GM19324 (cell line): ENCODE data around the gene ZNF212.
A peak's percentile ranks its signal among the peaks of the same experiment; 100 is the strongest.

Source experiments
- ATAC-seq: cut with Tn5 transposase; IDR thresholded peaks from one replicate; pipeline ENCODE4 v1.9.1; 2021; ENCODE audit warnings: mild to moderate bottlenecking, moderate library complexity; ENCODE audit not compliant: unreplicated experiment, low FRiP score

ZNF212 gene

GRCh38 chr7:149284343-149284742 lies 44.9 kb downstream of the ZNF212 start:
- ATAC-seq, result no peak

DNA sequence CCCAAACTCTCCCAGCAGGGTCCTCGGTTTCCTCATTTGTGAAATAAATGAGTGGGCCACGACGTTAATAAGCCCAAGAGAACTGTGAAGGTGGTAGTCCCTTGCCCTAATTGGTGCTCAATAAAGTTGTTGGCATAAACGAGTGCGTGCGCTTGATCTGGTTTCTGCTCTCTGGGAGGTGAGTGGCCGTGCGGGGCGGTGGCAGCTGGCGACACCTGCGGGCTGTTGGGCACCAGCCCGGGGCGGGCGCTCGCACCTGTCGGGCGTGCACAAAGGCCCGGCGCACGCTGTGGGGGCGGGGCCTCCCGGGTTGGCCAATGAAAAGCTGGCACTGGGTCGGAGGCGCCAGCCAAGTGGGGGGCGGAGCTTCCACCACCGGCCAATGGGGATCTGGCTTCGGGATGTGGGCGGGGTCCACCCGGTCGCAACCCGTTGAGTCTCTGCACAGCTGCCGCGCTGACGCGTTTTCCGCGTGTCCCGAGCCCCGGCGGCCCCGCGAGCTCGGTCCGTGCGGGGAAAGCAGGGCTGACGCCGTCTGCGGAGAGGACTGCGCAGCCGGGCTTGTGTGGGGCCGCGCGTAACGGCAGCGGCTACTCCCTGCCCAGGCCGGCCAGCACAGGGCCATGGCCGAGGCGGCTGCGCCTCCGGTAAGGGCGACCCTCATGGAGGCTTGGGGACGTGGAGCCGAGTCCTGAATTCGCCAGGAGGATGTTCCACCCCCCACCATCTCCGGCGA lies 45.6 kb downstream of the ZNF212 start:
- ATAC-seq, result peak; percentile 98

DNA sequence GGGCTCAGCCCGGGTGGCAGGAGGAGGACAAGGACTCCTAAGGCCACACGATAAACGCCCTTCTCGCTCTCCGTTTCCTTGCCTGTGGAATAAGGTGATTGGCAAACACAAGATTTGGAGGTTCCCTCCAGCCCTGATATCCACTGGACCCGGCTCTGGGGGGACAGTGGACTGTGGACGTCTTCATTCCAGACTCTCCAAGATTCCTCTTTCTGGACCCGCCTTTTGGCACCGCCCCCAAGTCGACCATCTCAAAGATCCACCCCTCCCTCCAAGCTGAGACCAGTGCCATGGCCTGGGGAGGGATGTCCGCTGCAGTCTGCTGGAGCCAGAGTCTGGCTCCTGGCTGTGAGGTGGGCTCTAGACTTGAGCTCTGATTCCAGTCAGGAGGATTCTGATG lies 46.2 kb downstream of the ZNF212 start:
- ATAC-seq, result no peak

GRCh38 chr7:149286811-149287400 lies 47.5 kb downstream of the ZNF212 start:
- no peak for ATAC-seq

GRCh38 chr7:149287622-149288021 lies 48.2 kb downstream of the ZNF212 start:
- ATAC-seq, result no peak

DNA sequence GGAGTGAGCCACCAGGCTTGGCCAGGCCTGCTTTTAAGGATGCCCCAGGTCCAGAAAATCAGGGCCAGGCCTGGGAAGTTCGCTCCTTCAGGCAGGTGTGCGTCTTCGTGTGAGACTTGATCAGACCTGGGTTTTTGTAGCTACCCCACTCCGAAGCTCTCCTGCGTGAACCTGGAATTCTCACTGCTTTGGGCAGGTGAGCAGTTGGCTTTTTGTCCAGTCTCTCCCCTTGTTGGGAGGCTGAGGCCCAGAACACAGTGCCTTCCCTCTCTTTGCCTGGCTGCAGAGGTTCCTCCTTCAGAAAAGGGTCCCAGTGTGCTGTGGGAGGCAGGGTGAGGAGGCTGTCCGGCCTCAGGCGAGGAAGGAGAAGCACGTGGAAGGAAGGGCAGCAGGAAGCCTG lies 49.8 kb downstream of the ZNF212 start:
- no peak for ATAC-seq

DNA sequence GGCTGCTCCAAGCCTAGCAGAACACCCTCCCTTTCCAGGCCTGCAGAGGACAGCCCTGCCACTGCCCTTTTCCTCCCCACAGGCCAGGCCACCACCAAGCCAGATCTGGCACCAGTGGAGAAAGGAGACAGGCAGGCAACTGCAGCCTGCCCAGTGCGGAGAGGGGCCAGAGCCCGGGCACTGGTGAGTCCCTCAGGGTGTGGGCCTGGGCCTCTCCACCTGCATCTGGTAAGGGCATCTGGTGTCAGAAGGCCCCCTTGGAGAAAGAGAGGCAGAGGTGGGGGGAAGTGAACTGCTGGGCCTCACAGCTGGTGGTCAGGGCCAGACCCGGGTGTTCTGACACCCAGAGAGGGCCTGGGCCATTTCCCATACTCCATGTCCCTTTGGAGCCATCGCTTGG lies 50.4 kb downstream of the ZNF212 start:
- no peak for ATAC-seq

GRCh38 chr7:149291036-149291780 lies 51.8 kb downstream of the ZNF212 start:
- ATAC-seq, result no peak

DNA sequence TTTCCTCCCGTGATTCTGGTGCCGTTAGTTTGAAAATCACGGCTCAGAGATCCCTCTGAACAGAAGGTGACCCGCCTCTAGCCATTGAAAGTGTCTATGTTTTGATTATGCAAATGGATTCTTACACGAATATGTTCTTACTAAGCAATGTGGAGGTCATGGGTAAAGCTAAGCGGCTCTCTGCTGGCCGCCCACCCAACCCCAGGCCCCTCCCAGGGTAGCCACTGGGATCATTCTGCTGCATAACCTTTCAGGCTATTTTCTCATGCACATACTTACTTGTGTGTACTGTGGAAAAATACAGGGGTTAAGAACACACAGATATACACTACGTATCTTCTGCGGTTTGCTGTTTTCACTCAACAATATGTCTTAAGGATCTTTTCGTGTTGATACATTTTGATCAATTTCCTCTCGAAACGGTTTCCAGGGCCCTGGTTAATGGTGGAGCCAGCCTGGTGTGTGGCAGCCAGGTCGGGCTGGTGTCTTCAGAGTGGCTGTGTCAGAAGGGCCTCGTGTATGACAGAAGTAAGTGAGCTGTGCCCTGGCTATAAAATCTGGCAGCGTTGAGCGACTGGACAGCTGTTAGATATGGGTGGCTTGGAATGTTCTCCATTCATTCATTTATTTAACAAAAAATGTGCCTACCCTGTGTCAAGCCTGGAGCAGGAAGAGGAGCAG lies 52.5 kb downstream of the ZNF212 start:
- no peak for ATAC-seq

DNA sequence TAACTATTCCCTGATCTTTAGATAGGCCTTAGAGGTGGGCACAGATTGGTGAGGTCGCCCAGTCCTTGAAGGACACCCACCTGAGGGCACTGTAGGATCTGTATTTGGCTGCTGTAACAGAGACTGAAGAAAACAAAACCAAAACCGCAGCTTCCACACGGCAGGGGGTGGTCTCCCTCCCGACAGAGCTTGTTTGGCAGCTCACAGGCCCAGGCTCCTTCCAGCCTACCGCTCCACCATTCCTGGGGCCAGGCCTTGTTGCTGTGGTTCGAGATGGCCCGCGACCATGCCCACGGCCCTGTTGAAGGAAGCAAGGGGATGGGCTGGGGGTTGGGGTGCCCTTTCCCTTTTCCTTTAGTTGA lies 53.0 kb downstream of the ZNF212 start:
- ATAC-seq, result no peak

DNA sequence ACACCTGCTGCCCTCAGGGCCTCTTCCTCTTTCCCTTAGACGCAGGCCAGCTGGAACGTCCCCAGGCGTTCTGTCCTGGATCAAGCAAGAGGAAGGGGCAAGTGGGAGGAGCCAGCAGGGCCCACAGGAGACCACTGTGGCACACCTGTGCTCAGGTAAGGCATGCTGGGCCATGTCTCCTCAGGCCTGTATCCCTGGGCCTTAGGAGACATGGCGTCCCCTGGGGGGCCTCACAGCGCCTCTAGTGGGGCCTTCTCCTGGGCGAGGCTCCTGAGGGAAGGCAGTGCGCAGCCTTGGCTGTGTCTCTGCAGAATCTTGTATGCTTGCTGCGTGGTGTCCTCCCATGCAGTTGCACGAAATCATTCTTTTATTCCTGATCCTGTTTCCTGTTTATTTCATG lies 53.9 kb downstream of the ZNF212 start:
- ATAC-seq, result no peak

DNA sequence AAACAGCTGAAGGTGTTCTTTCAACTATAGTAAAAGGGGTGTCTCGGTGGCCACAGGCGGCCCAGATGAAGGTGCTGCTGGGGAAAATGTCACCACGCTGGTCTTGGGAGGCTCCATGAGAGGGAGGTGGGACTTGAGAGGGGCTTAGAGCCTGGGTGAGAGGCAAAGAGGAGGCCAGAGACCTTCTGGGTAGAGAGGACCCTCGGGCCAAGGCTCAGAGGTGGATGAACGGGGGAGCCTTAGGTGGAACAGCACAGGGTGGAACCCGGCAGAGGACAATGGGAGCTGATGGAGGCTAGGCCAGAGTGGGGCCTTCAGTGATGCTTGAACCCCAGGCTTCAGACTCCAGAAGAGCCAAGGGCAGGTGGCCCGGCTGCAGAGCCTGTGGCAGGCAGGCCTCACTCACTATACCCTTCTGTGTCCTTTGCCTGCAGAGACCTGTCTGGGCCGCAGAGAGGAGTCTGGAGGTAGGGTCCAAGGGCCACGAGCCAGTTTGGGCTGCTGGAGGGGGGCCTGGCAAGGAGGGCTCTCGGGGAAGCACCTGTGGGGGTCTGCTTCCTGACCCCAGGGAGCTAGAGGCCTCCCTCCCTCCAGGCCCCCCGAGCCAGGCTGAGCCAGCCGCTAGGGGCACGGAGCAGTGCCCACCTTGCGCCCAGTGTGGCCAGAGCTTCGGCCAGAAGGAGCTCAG lies 54.6 kb downstream of the ZNF212 start:
- no peak for ATAC-seq

DNA sequence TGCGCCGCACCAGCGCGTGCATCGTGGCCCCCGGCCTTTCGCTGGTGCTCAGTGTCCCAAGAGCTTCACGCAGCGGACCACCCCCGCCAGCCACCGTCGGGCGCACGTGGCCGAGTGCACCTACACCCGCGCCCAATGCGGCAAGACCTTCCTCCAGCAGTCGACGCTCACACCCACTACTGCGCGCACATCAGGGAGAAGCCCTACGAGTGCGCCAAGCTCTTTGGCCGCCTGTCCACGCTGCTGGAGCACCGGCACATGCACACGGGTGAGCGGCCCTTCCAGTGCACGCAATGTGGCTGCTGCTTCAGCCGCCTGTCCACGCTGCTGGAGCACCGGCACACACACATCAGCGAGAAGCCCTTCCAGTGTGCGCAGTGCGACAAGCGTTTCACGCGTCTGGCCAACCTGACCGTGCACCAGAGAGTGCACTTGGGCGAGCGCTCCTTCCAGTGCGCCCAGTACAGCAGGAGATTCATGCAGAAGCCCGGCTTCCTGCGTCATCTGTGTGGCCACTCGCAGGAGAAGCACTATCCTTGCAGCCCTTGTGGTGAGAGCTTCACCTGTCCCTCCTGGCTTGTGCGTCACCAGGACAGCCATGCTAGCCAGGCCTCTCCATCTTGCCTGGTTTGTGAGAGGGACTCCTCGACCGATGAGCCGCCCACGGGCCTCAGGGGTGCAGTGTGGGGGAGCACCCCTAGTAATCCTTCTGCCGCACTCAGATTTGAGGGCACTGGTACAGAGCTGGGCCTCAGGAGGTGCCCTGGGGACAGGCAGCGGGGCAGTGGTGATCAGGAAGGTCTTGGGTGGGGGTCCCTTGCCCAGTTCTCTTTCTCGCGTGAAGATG lies 55.4 kb downstream of the ZNF212 start:
- ATAC-seq, result no peak

- no peak for ATAC-seq
These were observed 56.0 kb downstream of the ZNF212 start for GRCh38 chr7:149295481-149295850.

GRCh38 chr7:149296368-149296767 lies 56.9 kb downstream of the ZNF212 start:
- no peak for ATAC-seq

- ATAC-seq, result no peak
These were observed 57.7 kb downstream of the ZNF212 start for GRCh38 chr7:149297034-149297755.

DNA sequence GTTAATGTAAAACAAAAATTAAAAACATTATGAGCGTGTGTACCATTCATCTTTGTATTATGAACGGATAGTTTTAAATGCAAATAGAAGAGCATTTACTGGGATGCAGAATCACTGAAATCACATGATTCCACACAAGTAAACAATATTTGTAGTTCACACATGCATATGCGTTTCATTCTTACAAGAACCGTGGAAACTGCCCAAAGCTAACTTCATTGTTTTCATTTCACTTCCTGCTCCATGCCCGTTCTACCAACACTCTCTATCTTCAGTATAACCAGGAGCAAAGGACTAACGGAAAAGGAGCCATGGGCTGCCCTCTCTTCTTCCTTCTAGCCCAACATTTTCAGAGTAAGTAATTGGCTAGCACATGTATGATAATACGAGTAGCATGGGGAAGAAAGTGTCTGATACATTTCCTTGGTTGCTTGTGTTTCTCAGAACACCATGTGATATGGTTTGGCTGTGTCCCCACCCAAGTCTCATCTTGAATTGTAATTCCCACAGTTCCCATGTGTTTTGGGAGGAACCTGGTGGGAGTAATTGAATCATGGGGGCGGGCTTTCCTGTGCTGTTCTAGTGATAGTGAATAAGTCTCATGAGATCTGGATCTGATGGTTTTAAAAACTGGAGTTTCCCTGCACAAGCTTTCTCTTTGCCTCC lies 61.3 kb downstream of the ZNF212 start:
- no peak for ATAC-seq

DNA sequence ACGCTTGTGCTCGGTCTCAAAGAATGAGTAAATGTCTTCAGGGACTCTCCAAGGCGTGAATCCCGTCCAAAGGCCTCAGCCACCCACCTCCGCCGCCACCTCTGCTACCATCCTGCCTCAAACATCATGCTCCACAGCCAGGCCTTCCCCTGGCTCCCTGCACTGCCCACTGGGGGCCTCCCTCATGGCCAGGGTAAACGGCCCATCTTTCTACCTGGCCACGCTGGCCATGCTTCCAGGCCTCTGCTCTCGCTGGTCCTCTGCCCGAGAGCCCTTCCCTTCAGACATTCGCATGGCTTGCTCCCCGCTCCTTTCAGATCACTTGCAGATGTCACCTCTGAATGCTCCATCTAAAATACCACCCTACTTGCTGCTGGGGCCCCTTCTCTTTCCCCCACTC lies 62.8 kb downstream of the ZNF212 start:
- no peak for ATAC-seq

- no peak for ATAC-seq
These were observed 63.4 kb downstream of the ZNF212 start for GRCh38 chr7:149302865-149303264.
